Measurements from ENCODE around the gene VRK3. TPM values are rescaled to one million over a fixed set of nuclear protein-coding genes. Genes with fewer than 3 reads are reported as not detected.

Gene VRK3
- total RNA-seq, 1 experiment from 2014 or later = 62.5 TPM

- Histone ChIP-seq H3K36me3 (ENCODE audit: low read depth) (no peaks in the 10 kb centered on the region), H3K4me3 (no peak overlapping the region), H3K79me2 (ENCODE audit: low read depth) (no peaks in the 10 kb centered on the region), H3K27me3 (ENCODE audit: insufficient read depth, low read depth) (peaks cover 21% of the 10 kb centered on the region), H2AFZ (no peak overlapping the region), H3K4me1 (replicated peaks; ENCODE audit: insufficient read depth) (no peaks in the 10 kb centered on the region), H4K20me1 (ENCODE audit: insufficient read depth) (no peaks in the 10 kb centered on the region; the same call in 1 of the 2 replicates), H3K9me3 (ENCODE audit: insufficient read depth, low read depth) (no peaks in the 10 kb centered on the region), H3F3A (ENCODE audit: insufficient read depth, low read depth) (no peaks in the 10 kb centered on the region), H3K9me2 (ENCODE audit: insufficient read depth) (no peaks in the 10 kb centered on the region), H3K27ac (no peak overlapping the region), H3K4me2 (no peak overlapping the region)
- ChIA-PET CTCF (no interaction called here), POLR2A (ENCODE audit: unreplicated experiment) (interaction anchor here (0.7 kb wide), 1 partner anchor 41 kb away, joined by 3 read pairs; no protein-coding TSS in a partner anchor)
- intact Hi-C loops (cut with micrococcal nuclease; ENCODE audit: unreplicated experiment) = no loop called here
- no peak for DNase-seq
- no TSS peak for BruUV-seq (replicated peaks)
- no peak for TF ChIP-seq EZH2 (IDR thresholded peaks at IDR 0.05; ENCODE audit: low read depth)
- no peak for TF ChIP-seq CTCF (conservative IDR thresholded peaks at IDR 0.05)
Observed at GRCh38 chr19:49976496-49976895, 48.7 kb downstream of the VRK3 start.

DNA sequence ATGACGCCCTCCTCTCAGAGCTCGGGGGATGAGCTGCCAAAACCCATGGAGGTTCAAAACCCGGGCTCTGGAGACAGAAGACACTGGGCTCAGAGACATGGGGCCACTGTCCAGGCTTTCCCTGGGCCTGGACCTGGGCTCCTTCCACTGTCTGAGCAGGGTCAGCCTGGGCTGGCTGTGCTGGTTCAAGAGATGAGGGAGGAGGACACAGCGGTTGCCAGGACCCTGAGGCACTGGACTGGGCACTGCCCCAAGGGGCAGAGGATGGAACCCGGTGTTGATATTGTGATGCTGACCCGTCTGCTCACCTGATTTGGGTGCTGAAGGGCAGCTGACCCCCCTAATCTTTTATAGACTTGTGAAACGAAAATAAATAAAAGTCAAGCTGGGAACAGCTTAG lies 50.1 kb downstream of the VRK3 start:
- CTCF ChIA-PET = no interaction called here
- no peak overlapping the region for H2AFZ ChIP-seq
- no peaks in the 10 kb centered on the region for H3K36me3 ChIP-seq (ENCODE audit: low read depth)

DNA sequence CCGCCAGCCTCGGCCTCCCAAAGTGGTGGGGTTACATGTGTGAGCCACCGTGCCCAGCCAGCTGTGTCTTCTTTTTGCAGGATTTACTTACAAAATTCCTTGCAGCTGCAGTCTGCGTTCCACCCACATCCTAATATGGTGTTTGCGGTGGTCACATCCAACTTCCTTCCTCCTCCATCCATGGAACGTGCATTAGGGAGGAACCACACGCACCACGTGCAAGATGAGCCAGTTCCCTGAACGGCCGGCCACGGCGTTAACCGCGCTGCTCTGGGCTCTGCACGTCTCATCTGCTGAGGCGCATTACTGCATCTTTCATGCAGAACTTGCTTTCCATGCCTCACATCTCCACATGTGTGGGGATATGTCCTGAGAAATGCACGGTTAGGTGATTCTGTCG lies 51.2 kb downstream of the VRK3 start:
- CTCF ChIA-PET = interaction anchor here (0.6 kb wide), 1 partner anchor 175 kb away, joined by 3 read pairs; no protein-coding TSS in a partner anchor
- no peak overlapping the region for H3K27ac ChIP-seq

More for the DNA sequence above, 50.1 kb downstream of the VRK3 start:
- no peaks in the 10 kb centered on the region; the same call in 1 of the 2 replicates for H4K20me1 ChIP-seq (ENCODE audit: insufficient read depth)
- no peaks in the 10 kb centered on the region for H3K4me1 ChIP-seq (replicated peaks; ENCODE audit: insufficient read depth)
- POLR2A ChIA-PET (ENCODE audit: unreplicated experiment) = no interaction called here
- no peaks in the 10 kb centered on the region for H3F3A ChIP-seq (ENCODE audit: insufficient read depth, low read depth)
- H3K9me3 ChIP-seq (ENCODE audit: insufficient read depth, low read depth) = no peaks in the 10 kb centered on the region
- H3K27ac ChIP-seq = no peak overlapping the region
- no peaks in the 10 kb centered on the region for H3K79me2 ChIP-seq (ENCODE audit: low read depth)
- no peak overlapping the region for H3K4me3 ChIP-seq
- intact Hi-C loops (cut with micrococcal nuclease; ENCODE audit: unreplicated experiment) = no loop called here
- no peaks in the 10 kb centered on the region for H3K9me2 ChIP-seq (ENCODE audit: insufficient read depth)
- no peak overlapping the region for H3K4me2 ChIP-seq
- no TSS peak for BruUV-seq (replicated peaks)
- peaks cover 24% of the 10 kb centered on the region for H3K27me3 ChIP-seq (ENCODE audit: insufficient read depth, low read depth)
- TF ChIP-seq EZH2 (IDR thresholded peaks at IDR 0.05; ENCODE audit: low read depth) (no peak), CTCF (conservative IDR thresholded peaks at IDR 0.05) (no peak)
- no peak for DNase-seq

More for the DNA sequence above, 51.2 kb downstream of the VRK3 start:
- POLR2A ChIA-PET (ENCODE audit: unreplicated experiment) = no interaction called here
- DNase-seq = no peak
- Histone ChIP-seq H3K79me2 (ENCODE audit: low read depth) (no peaks in the 10 kb centered on the region), H3F3A (ENCODE audit: insufficient read depth, low read depth) (no peaks in the 10 kb centered on the region), H3K9me2 (ENCODE audit: insufficient read depth) (no peaks in the 10 kb centered on the region), H3K36me3 (ENCODE audit: low read depth) (no peaks in the 10 kb centered on the region), H2AFZ (no peak overlapping the region), H3K4me3 (no peak overlapping the region), H4K20me1 (ENCODE audit: insufficient read depth) (no peaks in the 10 kb centered on the region; the same call in 1 of the 2 replicates), H3K9me3 (ENCODE audit: insufficient read depth, low read depth) (no peaks in the 10 kb centered on the region), H3K4me2 (no peak overlapping the region), H3K27me3 (ENCODE audit: insufficient read depth, low read depth) (peaks cover 28% of the 10 kb centered on the region), H3K4me1 (replicated peaks; ENCODE audit: insufficient read depth) (no peaks in the 10 kb centered on the region)
- no peak for TF ChIP-seq EZH2 (IDR thresholded peaks at IDR 0.05; ENCODE audit: low read depth)
- no peak for TF ChIP-seq CTCF (conservative IDR thresholded peaks at IDR 0.05)
- intact Hi-C loops (cut with micrococcal nuclease; ENCODE audit: unreplicated experiment) = no loop called here
- BruUV-seq (replicated peaks) = no TSS peak

Measured in PC-9 (cell line).